Measurements from ENCODE around the gene POLR2E.

DNA sequence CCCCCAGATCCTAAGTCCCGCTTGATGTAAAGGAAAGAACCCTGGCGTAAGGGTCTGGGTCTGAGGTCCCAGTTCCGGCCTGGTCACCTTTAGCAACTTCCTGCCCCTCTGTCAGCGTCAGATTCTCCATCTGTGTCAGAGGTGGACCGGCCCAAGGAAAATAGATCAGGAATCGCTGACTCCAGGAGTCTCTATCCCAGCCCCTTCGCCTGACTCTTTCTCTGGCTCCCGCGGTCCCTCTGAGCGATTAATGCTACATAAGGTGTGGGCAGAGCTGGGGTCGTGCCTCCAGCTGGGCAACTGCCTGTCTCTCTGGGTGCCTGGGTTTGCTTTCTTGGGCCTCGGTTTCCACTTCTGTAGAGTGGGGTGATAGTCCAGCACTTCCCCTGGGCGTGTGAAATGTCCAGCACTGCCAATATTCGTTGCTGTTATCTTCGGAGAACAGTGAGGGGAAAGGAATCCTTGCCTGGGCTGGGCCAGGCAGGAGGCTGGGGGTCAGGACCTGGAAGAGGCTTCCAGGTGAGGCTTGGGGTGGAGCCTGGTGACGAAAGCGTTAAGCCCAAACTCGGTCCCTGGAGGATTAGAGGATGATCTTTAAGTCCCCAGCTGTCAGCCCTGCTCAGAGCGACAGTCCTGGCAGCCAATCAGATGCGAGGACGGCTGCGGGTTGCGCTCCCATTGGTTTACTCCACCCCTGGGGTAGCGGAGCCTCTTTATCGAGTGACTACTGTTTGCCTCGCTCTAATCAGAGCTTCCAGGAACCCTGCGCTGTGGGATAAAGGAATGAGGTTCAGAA is 54.5 kb downstream of the POLR2E start:
- TF ChIP-seq, protein P1, sequence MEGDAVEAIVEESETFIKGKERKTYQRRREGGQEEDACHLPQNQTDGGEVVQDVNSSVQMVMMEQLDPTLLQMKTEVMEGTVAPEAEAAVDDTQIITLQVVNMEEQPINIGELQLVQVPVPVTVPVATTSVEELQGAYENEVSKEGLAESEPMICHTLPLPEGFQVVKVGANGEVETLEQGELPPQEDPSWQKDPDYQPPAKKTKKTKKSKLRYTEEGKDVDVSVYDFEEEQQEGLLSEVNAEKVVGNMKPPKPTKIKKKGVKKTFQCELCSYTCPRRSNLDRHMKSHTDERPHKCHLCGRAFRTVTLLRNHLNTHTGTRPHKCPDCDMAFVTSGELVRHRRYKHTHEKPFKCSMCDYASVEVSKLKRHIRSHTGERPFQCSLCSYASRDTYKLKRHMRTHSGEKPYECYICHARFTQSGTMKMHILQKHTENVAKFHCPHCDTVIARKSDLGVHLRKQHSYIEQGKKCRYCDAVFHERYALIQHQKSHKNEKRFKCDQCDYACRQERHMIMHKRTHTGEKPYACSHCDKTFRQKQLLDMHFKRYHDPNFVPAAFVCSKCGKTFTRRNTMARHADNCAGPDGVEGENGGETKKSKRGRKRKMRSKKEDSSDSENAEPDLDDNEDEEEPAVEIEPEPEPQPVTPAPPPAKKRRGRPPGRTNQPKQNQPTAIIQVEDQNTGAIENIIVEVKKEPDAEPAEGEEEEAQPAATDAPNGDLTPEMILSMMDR (IDR thresholded peaks at IDR 0.05; ENCODE audit: insufficient read depth, low read length), result no peak
- TF ChIP-seq POLR2AphosphoS5 (IDR thresholded peaks at IDR 0.05; ENCODE audit: low read depth), result no peak
- no peak for TF ChIP-seq SPI1 (IDR thresholded peaks at IDR 0.05; ENCODE audit: borderline replicate concordance, low read depth)
- TF ChIP-seq, protein P2, sequence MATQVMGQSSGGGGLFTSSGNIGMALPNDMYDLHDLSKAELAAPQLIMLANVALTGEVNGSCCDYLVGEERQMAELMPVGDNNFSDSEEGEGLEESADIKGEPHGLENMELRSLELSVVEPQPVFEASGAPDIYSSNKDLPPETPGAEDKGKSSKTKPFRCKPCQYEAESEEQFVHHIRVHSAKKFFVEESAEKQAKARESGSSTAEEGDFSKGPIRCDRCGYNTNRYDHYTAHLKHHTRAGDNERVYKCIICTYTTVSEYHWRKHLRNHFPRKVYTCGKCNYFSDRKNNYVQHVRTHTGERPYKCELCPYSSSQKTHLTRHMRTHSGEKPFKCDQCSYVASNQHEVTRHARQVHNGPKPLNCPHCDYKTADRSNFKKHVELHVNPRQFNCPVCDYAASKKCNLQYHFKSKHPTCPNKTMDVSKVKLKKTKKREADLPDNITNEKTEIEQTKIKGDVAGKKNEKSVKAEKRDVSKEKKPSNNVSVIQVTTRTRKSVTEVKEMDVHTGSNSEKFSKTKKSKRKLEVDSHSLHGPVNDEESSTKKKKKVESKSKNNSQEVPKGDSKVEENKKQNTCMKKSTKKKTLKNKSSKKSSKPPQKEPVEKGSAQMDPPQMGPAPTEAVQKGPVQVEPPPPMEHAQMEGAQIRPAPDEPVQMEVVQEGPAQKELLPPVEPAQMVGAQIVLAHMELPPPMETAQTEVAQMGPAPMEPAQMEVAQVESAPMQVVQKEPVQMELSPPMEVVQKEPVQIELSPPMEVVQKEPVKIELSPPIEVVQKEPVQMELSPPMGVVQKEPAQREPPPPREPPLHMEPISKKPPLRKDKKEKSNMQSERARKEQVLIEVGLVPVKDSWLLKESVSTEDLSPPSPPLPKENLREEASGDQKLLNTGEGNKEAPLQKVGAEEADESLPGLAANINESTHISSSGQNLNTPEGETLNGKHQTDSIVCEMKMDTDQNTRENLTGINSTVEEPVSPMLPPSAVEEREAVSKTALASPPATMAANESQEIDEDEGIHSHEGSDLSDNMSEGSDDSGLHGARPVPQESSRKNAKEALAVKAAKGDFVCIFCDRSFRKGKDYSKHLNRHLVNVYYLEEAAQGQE (IDR thresholded peaks at IDR 0.05; ENCODE audit: insufficient replicate concordance, low read depth), result no peak
- no peak for TF ChIP-seq GABPA (IDR thresholded peaks at IDR 0.05; ENCODE audit: low read depth)
